ENCODE data around the gene NUDT2. TPM values are rescaled to one million over a fixed set of nuclear protein-coding genes. Genes with fewer than 3 reads are reported as not detected.

The NUDT2 gene
- total RNA-seq, 1 experiment from 2014 or later, result 14.4 TPM

DNA sequence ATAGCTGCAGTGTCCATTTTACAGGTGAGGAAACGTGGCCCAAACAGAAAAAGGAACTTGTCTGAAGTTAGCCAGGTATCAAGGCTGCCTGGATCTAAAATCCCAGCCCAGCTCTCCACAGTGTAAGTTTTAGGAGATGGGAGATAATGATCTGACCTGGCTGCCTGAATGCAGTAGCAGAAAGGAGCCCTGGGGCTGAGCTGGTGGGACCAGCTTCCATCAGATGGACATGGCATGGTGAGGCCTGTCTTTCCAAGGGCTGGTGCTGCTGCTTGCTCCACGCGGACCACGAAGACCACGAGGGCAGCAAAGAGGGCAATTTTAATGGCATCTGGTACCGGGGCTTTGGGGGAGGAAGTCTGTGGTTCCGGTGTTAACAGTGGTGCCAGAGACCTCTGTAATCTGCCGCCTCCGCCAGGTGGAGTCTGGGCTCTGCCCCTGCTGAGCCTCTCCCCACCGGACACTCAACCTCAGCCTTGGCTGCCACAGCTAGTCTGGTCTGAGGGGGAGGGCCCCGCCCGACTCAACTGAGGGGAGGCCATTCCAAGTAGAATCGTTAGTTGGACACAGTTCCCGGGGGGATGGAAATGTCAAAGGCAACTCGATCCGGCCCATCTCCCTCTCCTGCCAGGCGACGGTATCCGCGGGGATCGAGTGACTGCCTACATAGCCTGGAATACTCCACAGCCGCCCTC is 46.7 kb downstream of the NUDT2 start:
- Mint-ChIP-seq H3K36me3 (ENCODE audit: insufficient read depth, unreplicated experiment) (peaks cover 31% of the 10 kb centered on the region), H3K4me1 (ENCODE audit: low read depth, unreplicated experiment) (peaks cover 26% of the 10 kb centered on the region), H3K4me3 (ENCODE audit: unreplicated experiment) (peak overlapping the region; percentile 88), H3K27me3 (ENCODE audit: insufficient read depth, unreplicated experiment) (no peaks in the 10 kb centered on the region), H3K27ac (ENCODE audit: unreplicated experiment) (peak overlapping the region; percentile 49), H3K9me3 (ENCODE audit: unreplicated experiment) (no peaks in the 10 kb centered on the region)
- no peaks in the 10 kb centered on the region; the same call in 1 of the 2 replicates for H3K9me3 ChIP-seq
- peak overlapping the region; percentile 89 for H3K4me3 ChIP-seq (ENCODE audit: low read depth, low read length)
- intact Hi-C loops (cut with micrococcal nuclease; ENCODE audit: unreplicated experiment), result loop anchor here (1.0 to 5.0 kb wide), 6 partner anchors 24 to 329 kb away; partner anchors contain the start of genes DNAI1, FAM219A and UBAP2
- H3K36me3 ChIP-seq (ENCODE audit: control insufficient read depth, insufficient read depth, low read length), result peaks cover 6% of the 10 kb centered on the region
- TF ChIP-seq, protein P1, sequence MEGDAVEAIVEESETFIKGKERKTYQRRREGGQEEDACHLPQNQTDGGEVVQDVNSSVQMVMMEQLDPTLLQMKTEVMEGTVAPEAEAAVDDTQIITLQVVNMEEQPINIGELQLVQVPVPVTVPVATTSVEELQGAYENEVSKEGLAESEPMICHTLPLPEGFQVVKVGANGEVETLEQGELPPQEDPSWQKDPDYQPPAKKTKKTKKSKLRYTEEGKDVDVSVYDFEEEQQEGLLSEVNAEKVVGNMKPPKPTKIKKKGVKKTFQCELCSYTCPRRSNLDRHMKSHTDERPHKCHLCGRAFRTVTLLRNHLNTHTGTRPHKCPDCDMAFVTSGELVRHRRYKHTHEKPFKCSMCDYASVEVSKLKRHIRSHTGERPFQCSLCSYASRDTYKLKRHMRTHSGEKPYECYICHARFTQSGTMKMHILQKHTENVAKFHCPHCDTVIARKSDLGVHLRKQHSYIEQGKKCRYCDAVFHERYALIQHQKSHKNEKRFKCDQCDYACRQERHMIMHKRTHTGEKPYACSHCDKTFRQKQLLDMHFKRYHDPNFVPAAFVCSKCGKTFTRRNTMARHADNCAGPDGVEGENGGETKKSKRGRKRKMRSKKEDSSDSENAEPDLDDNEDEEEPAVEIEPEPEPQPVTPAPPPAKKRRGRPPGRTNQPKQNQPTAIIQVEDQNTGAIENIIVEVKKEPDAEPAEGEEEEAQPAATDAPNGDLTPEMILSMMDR (IDR thresholded peaks at IDR 0.05; ENCODE audit: insufficient read depth in 1 of 2, low read depth in 1 of 2, low read length in 1 of 2, severe bottlenecking in 1 of 2, unreplicated experiment in 1 of 2), result peak in 1 of 2 experiments; percentile 47
- ChIA-PET CTCF (interaction anchor here (0.5 to 7.5 kb wide), 6 partner anchors 26 to 257 kb away, joined by 3 to 105 read pairs (median 6); partner anchors contain the start of genes DNAI1 and FAM219A), POLR2A (interaction anchor here (1.4 to 1.5 kb wide), 2 partner anchors 41 to 44 kb away, joined by 3 to 5 read pairs; no protein-coding TSS in a partner anchor)
- no peaks in the 10 kb centered on the region for H3K27me3 ChIP-seq (replicated peaks; ENCODE audit: control insufficient read depth, insufficient read depth, low read length)
- DNase-seq, result peak; percentile 77 to 78
- H3K4me1 ChIP-seq, result peaks cover 29% of the 10 kb centered on the region
- BruUV-seq (replicated peaks), result TSS peak; percentile 69

DNA sequence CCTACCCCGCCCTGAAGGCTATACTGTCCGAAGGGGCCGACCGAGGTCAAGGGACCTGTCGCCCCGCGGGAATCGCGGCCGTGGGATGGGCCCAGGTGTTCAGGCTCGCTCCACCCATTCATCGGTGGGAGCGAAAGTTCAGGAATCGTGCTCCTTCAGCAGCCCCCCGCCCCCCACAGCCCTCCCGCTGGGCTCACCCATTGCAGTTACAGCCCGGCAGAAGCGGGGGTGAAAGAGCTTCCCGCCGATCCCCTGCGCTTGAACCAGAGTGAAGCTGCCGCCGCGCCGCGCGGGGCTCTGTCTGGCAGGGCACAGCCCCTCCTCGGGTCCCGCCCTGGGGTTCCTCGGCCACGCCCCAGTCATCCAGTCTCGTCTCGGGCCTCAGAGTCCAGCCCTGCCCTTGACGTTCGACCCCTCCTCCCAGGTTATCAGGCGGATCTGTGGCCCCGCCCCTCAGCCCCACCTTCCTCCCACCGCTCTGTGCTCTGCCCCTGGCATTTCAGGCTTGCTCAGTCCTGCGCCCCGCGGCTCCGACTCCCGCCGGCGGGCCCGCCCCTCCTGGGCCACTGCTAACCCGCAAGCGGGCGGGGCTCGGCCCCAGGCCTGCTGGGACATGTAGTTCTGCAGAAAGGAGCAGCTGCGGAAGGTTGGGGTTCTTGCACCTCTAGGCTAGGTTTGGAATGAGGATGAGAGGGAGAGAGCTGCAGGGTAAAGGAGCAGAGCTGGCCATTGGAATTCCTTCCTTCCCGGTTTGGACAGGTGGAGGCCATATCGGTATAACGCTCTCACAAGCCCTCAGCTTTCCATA is 47.4 kb downstream of the NUDT2 start, which contains the start of gene MYORG:
MYORG (minus strand) TSS at position 303 of the 808 bp plus-strand sequence. CDS start 3,955 bp downstream, outside the sequence.
- Mint-ChIP-seq H3K36me3 (ENCODE audit: insufficient read depth, unreplicated experiment) (peaks cover 23% of the 10 kb centered on the region), H3K4me3 (ENCODE audit: unreplicated experiment) (peak within 1 kb of the TSS; percentile 88), H3K9me3 (ENCODE audit: unreplicated experiment) (no peaks in the 10 kb centered on the region), H3K27me3 (ENCODE audit: insufficient read depth, unreplicated experiment) (no peaks in the 10 kb centered on the region), H3K27ac (ENCODE audit: unreplicated experiment) (peak within 1 kb of the TSS; percentile 49), H3K4me1 (ENCODE audit: low read depth, unreplicated experiment) (peaks cover 26% of the 10 kb centered on the region)
- DNase-seq, result peak; percentile 99
- no TSS peak for BruUV-seq (replicated peaks)
- H3K4me1 ChIP-seq, result peaks cover 29% of the 10 kb centered on the region
- TF ChIP-seq, protein P1 (IDR thresholded peaks at IDR 0.05; ENCODE audit: insufficient read depth in 1 of 2, low read depth in 1 of 2, low read length in 1 of 2, severe bottlenecking in 1 of 2, unreplicated experiment in 1 of 2), result no peak
- CTCF ChIA-PET, result interaction anchor here (0.6 to 7.5 kb wide), 7 partner anchors 24 to 302 kb away, joined by 3 to 105 read pairs (median 5); partner anchors contain the start of genes DNAI1 and FAM219A
- peak within 1 kb of the TSS; percentile 89 for H3K4me3 ChIP-seq (ENCODE audit: low read depth, low read length)
- H3K36me3 ChIP-seq (ENCODE audit: control insufficient read depth, insufficient read depth, low read length), result peaks cover 2% of the 10 kb centered on the region
- no peaks in the 10 kb centered on the region for H3K27me3 ChIP-seq (replicated peaks; ENCODE audit: control insufficient read depth, insufficient read depth, low read length)
- no peaks in the 10 kb centered on the region; the same call in 1 of the 2 replicates for H3K9me3 ChIP-seq
- POLR2A ChIA-PET, result interaction anchor here (0.6 to 1.5 kb wide), 6 partner anchors 24 to 100 kb away, joined by 3 to 8 read pairs (median 4); no protein-coding TSS in a partner anchor
- intact Hi-C loops (cut with micrococcal nuclease; ENCODE audit: unreplicated experiment), result loop anchor here (1.0 to 5.0 kb wide), 5 partner anchors 47 to 329 kb away; partner anchors contain the start of genes DCAF12, DNAI1, FAM219A and KIF24
